A673 (cell line): ENCODE data around the gene GLRA3. TPM values are rescaled to one million over a fixed set of nuclear protein-coding genes. Genes with fewer than 3 reads are reported as not detected.
"Not testable (repeated sequence)": the region's sequence is repeated elsewhere in the genome, so short reads cannot be mapped to it uniquely, and the experiment has no call there.

Experiments
- BruUV-seq: library from RNA; stranded (reverse); fragments of 400-500 nt; replicated peaks from 2 replicates; lab custom pipeline; 2021; lab: Mats Ljungman, UMichigan
- CTCF ChIA-PET: fragments of 300-600 bp; sonication (Branson Sonifier 250); formaldehyde crosslinking; loops from one replicate; lab custom pipeline; 2022; ENCODE audit warnings: antibody characterized with exemption; lab: Charles Lee
- POLR2A ChIA-PET: fragments of 300-600 bp; sonication (Branson Sonifier 250); formaldehyde crosslinking; loops from one replicate; lab custom pipeline; 2022; ENCODE audit warnings: antibody characterized with exemption; ENCODE audit not compliant: low non-redundant PET; lab: Charles Lee
- DNase-seq: peaks from one replicate; pipeline ENCODE4 v3.0.0-alpha.2; 2015; ENCODE audit warnings: low spot score
- H3K27ac ChIP-seq: fragments of 200-600 bp; sonication (generic); 2 replicates; pipeline ENCODE4 v1.5.1; 2016; ENCODE audit warnings: mixed run types, low read depth, mild to moderate bottlenecking, mixed read lengths, antibody characterized with exemption, low read length; ENCODE audit not compliant: poor library complexity, severe bottlenecking
- H3K27me3 ChIP-seq: fragments of 200-600 bp; sonication (generic); replicated peaks from 2 replicates; pipeline ENCODE4 v1.6.1; 2017; ENCODE audit warnings: mixed run types, low read depth, mild to moderate bottlenecking, mixed read lengths, antibody characterized with exemption, low read length; ENCODE audit not compliant: insufficient read depth, poor library complexity
- H3K36me3 ChIP-seq: fragments of 200-600 bp; sonication (generic); 2 replicates; pipeline ENCODE4 v1.6.1; 2016; ENCODE audit warnings: mixed run types, mild to moderate bottlenecking, mixed read lengths, antibody characterized with exemption, low read length; ENCODE audit not compliant: insufficient read depth, poor library complexity, severe bottlenecking
- H3K4me1 ChIP-seq: fragments of 200-600 bp; sonication (generic); 2 replicates; pipeline ENCODE4 v1.6.1; 2017; ENCODE audit warnings: mixed run types, mild to moderate bottlenecking, mixed read lengths, antibody characterized with exemption, low read length; ENCODE audit not compliant: insufficient read depth, poor library complexity, severe bottlenecking
- H3K4me3 ChIP-seq: fragments of 200-600 bp; sonication (generic); 2 replicates; pipeline ENCODE4 v1.5.1; 2016; ENCODE audit warnings: low read depth, mixed run types, mild to moderate bottlenecking, mixed read lengths, low read length; ENCODE audit not compliant: poor library complexity, severe bottlenecking
- H3K9me3 ChIP-seq: fragments of 200-600 bp; sonication (generic); 2 replicates; pipeline ENCODE4 v1.6.1; 2016; ENCODE audit warnings: mixed run types, low read depth, mild to moderate bottlenecking, mixed read lengths, antibody characterized with exemption, low read length; ENCODE audit not compliant: poor library complexity, severe bottlenecking
- CTCF ChIP-seq: fragments of 300-800, 200-600 bp; sonication (generic); conservative IDR thresholded peaks from 2 replicates; pipeline ENCODE4 v1.5.1; 2017; ENCODE audit warnings: low read depth, mild to moderate bottlenecking, antibody characterized with exemption, low read length, moderate library complexity, mixed read lengths
- EZH2 ChIP-seq: fragments of 200-600 bp; sonication (generic); IDR thresholded peaks from 2 replicates; pipeline ENCODE4 v1.6.1; 2017; ENCODE audit warnings: borderline replicate concordance, low read depth, mild to moderate bottlenecking, mixed read lengths, antibody characterized with exemption, low read length; ENCODE audit not compliant: poor library complexity, severe bottlenecking
- intact Hi-C: fragments of 100-400 bp; cut with micrococcal nuclease; formaldehyde crosslinking; loops from one replicate; pipeline ENCODE4 v1.10.0; 2022; ENCODE audit not compliant: unreplicated experiment
- total RNA-seq: library from RNA; stranded (reverse); gene quantifications from 2 replicates; pipeline ENCODE4 v1.2.3, GENCODE V29; 2021

The GLRA3 gene
- total RNA-seq, 1 experiment from 2014 or later, result 0.06 TPM

GRCh38 chr4:174805746-174806145 lies 23.3 kb downstream of the GLRA3 start:
- BruUV-seq, result no TSS peak
- ChIA-PET CTCF (no interaction called here), POLR2A (no interaction called here)

DNA sequence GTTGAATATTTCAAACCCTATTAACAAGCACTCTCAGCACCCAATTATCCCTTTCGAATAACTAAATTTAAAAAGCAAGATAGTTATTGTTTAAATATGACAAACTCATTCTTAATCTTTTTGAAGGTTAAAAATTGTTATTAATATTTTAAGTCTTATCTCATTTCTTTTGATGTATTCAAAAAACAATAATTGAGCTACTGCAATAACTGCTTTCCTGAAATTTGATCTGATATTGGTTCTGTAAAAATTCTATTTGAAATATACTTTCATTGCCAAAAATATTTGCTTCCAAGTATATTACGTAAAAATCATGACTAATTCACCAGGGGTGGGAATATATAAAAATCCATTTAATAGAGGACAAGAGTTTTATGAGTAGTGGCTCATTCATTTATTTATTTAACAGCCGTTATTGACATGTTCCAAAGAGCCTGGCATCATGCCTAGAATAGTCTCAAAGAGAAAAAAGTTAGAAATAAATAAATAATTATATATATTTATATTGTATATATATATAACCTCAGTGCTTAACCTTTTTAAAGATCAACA lies 34.4 kb downstream of the GLRA3 start:
- ChIA-PET CTCF (no interaction called here), POLR2A (no interaction called here)
- TF ChIP-seq EZH2, result no peak
- TF ChIP-seq CTCF, result no peak
- Histone ChIP-seq H3K9me3 (no peaks in the 10 kb centered on the region), H3K27me3 (no peaks in the 10 kb centered on the region), H3K4me3 (no peak overlapping the region), H3K4me1 (no peaks in the 10 kb centered on the region), H3K27ac (no peak overlapping the region), H3K36me3 (no peaks in the 10 kb centered on the region)
- no TSS peak for BruUV-seq
- no peak for DNase-seq
- intact Hi-C loops, result no loop called here

More at GRCh38 chr4:174805746-174806145, 23.3 kb downstream of the GLRA3 start:
- no peak overlapping the region for H3K4me3 ChIP-seq
- no peaks in the 10 kb centered on the region for H3K36me3 ChIP-seq
- no peak overlapping the region for H3K27ac ChIP-seq
- no peaks in the 10 kb centered on the region for H3K9me3 ChIP-seq
- TF ChIP-seq EZH2 (no peak), CTCF (no peak)
- no peak for DNase-seq
- intact Hi-C loops, result no loop called here
- no peaks in the 10 kb centered on the region for H3K4me1 ChIP-seq
- H3K27me3 ChIP-seq, result no peaks in the 10 kb centered on the region

- DNase-seq, result no peak
- Histone ChIP-seq H3K4me3 (no peak overlapping the region), H3K27me3 (no peaks in the 10 kb centered on the region), H3K4me1 (no peaks in the 10 kb centered on the region), H3K27ac (no peak overlapping the region), H3K9me3 (no peaks in the 10 kb centered on the region), H3K36me3 (no peaks in the 10 kb centered on the region)
- POLR2A ChIA-PET, result no interaction called here
- intact Hi-C loops, result no loop called here
- CTCF ChIA-PET, result no interaction called here
- BruUV-seq, result no TSS peak
- TF ChIP-seq EZH2, result no peak
- TF ChIP-seq CTCF, result no peak
Observed at GRCh38 chr4:174789657-174790056, 39.4 kb downstream of the GLRA3 start.

DNA sequence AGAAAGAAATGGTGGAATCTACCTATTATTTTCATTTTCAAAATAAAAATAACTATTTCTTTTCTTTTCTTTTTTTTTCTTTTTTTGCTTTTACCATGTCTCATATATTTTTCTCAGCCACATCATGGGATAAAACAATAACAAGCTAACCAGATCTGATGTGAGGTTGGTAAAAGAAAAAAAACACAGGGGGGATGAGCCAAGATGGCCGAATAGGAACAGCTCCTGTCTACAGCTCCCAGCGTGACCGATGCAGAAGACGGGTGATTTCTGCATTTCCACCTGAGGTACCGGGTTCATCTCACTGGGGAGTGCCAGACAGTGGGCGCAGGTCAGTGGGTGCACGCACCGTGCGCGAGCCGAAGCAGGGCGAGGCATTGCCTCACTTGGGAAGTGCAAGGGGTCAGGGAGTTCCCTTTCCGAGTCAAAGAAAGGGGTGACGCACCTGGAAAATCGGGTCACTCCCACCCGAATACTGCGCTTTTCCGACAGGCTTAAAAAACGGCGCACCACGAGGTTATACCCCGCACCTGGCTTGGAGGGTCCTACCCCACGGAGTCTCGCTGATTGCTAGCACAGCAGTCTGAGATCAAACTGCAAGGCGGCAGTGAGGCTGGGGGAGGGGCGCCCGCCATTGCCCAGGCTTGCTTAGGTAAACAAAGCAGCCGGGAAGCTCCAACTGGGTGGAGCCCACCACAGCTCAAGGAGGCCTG lies 50.6 kb downstream of the GLRA3 start:
- DNase-seq, intact Hi-C loops: not testable (repeated sequence)

More for the DNA sequence above, 50.6 kb downstream of the GLRA3 start:
- H3K4me3 ChIP-seq, BruUV-seq, H3K9me3 ChIP-seq, H3K27ac ChIP-seq, H3K36me3 ChIP-seq, CTCF ChIA-PET, POLR2A ChIA-PET, H3K4me1 ChIP-seq, H3K27me3 ChIP-seq: not testable (repeated sequence)
